Kidney (tissue), 14 donors: ENCODE results near the gene SLC39A10. TPM values are rescaled to one million over a fixed set of nuclear protein-coding genes. Genes with fewer than 3 reads are reported as not detected.

Experiments used
- DNase-seq, 5 donors: peaks; one replicate each; pipeline ENCODE4 v3.0.0-alpha.2; 2013 to 2020
- FAIRE-seq: peaks from 2 replicates; lab custom pipeline; 2012; peaks lifted over from hg19 to GRCh38; lab: Jason Lieb, UNC
- H3K27ac ChIP-seq, 2 donors: one replicate each; pipeline ENCODE4 v1.7.0; 2013; ENCODE audit warnings: low read depth in 2 of 2, low read length in 2 of 2, inconsistent platforms in 1 of 2
- H3K27me3 ChIP-seq: one replicate; pipeline ENCODE4 v1.7.1; 2013; ENCODE audit warnings: low read length, inconsistent platforms; ENCODE audit not compliant: control insufficient read depth, insufficient read depth
- H3K36me3 ChIP-seq, 3 donors: one replicate each; pipeline versions ENCODE4 v1.7.0 to v1.7.1; 2013; ENCODE audit warnings: low read length in 3 of 3, control low read depth in 1 of 3, inconsistent platforms in 1 of 3; ENCODE audit not compliant: insufficient read depth in 3 of 3, control insufficient read depth in 2 of 3
- H3K4me1 ChIP-seq, 3 donors: one replicate each; pipeline versions ENCODE4 v1.7.0 to v1.7.1; 2013; ENCODE audit warnings: low read length in 3 of 3, inconsistent platforms in 1 of 3, low read depth in 1 of 3; ENCODE audit not compliant: control insufficient read depth in 2 of 3, insufficient read depth in 2 of 3
- H3K4me3 ChIP-seq, 3 donors: one replicate each; pipeline versions ENCODE4 v1.7.0 to v1.8.1; 2013; ENCODE audit warnings: low read length in 3 of 3, control low read depth in 1 of 3, inconsistent platforms in 1 of 3
- H3K9ac ChIP-seq, 3 donors: one replicate each; pipeline versions ENCODE4 v1.7.0 to v1.7.1; 2013; ENCODE audit warnings: low read length in 3 of 3, control low read depth in 1 of 3, inconsistent platforms in 1 of 3
- H3K9me3 ChIP-seq, 3 donors: one replicate each; pipeline versions ENCODE4 v1.7.0 to v1.7.1; 2013; ENCODE audit warnings: low read length in 3 of 3, control low read depth in 1 of 3, inconsistent platforms in 1 of 3; ENCODE audit not compliant: control insufficient read depth in 2 of 3, insufficient read depth in 1 of 3
- CTCF ChIP-seq: IDR thresholded peaks from 3 replicates; pipeline ENCODE4 v1.5.1; 2012; ENCODE audit warnings: mild to moderate bottlenecking, moderate library complexity, borderline replicate concordance; ENCODE audit not compliant: insufficient read depth; ENCODE audit errors: extremely low read depth
- intact Hi-C: fragments of 100-400 bp; cut with DNase I; formaldehyde crosslinking; loops from one replicate; pipeline ENCODE4 v1.11.1; 2022
- polyA plus RNA-seq: library from polyadenylated mRNA; stranded (reverse); fragments of 350-450 nt; fragmentation: Illumina TruSeq; extraction: RNeasy Lipid Tissue Mini Kit (QIAGEN cat#74804); gene quantifications from one replicate; pipeline ENCODE4 v1.2.3, GENCODE V29; 2014; ENCODE audit warnings: low read depth, low replicate concordance; ENCODE audit not compliant: insufficient read depth
- total RNA-seq: library from RNA; stranded (reverse); fragmentation: NEBNext Ultra II Directional; extraction: Animal tissue kit (Norgen Biotek cat#: 25700); gene quantifications from one replicate; pipeline ENCODE4 v1.2.1, GENCODE V29; 2021
- donor health status: control.
- donor health status: control.
- donor health status: control.
- donor health status: control.
- donor health status: control.
- donor health status: DM: yes; HTN: yes; CAD: no.
- donor health status: Normal renal cell carcinoma (clear cell type).

Gene SLC39A10
- total and polyA plus RNA-seq, 2 donors from 2014 or later = 5.4 to 36.7 TPM

GRCh38 chr2:195677884-195678283 lies 20.9 kb downstream of the SLC39A10 start:
- no peak for TF ChIP-seq CTCF
- intact Hi-C loops = no loop called here
- H3K36me3 ChIP-seq = peaks cover 0 to 6% (median 5%) of the 10 kb centered on the region in 3 donors
- no peaks in the 10 kb centered on the region for H3K4me1 ChIP-seq
- no peaks in the 10 kb centered on the region for H3K9me3 ChIP-seq
- no peaks in the 10 kb centered on the region for H3K27me3 ChIP-seq
- no peak overlapping the region for H3K4me3 ChIP-seq
- FAIRE-seq = no peak
- DNase-seq = no peak
- H3K9ac ChIP-seq = no peak overlapping the region
- H3K27ac ChIP-seq = no peak overlapping the region

GRCh38 chr2:195682077-195682476 lies 25.1 kb downstream of the SLC39A10 start:
- DNase-seq = no peak
- no peak for TF ChIP-seq CTCF
- no peak overlapping the region for H3K27ac ChIP-seq
- FAIRE-seq = peak; percentile 32
- no peak overlapping the region for H3K9ac ChIP-seq
- H3K4me3 ChIP-seq = no peak overlapping the region
- peaks cover 0 to 6% (median 5%) of the 10 kb centered on the region in 3 donors for H3K36me3 ChIP-seq
- H3K9me3 ChIP-seq = no peaks in the 10 kb centered on the region
- intact Hi-C loops = no loop called here
- no peaks in the 10 kb centered on the region for H3K4me1 ChIP-seq
- no peaks in the 10 kb centered on the region for H3K27me3 ChIP-seq

- TF ChIP-seq CTCF = no peak
- Histone ChIP-seq H3K27me3 (no peaks in the 10 kb centered on the region), H3K4me3 (no peak overlapping the region), H3K36me3 (peaks cover 0 to 6% (median 5%) of the 10 kb centered on the region in 3 donors), H3K27ac (no peak overlapping the region), H3K9me3 (no peaks in the 10 kb centered on the region), H3K4me1 (no peaks in the 10 kb centered on the region), H3K9ac (no peak overlapping the region)
- DNase-seq (no peak), FAIRE-seq (no peak)
- intact Hi-C loops = no loop called here
Measured at GRCh38 chr2:195683174-195683573, 26.1 kb downstream of the SLC39A10 start.

- TF ChIP-seq CTCF = no peak
- intact Hi-C loops = no loop called here
- Histone ChIP-seq H3K4me1 (no peaks in the 10 kb centered on the region), H3K9me3 (no peaks in the 10 kb centered on the region), H3K9ac (no peak overlapping the region), H3K4me3 (no peak overlapping the region), H3K36me3 (no peaks in the 10 kb centered on the region), H3K27me3 (no peaks in the 10 kb centered on the region), H3K27ac (no peak overlapping the region)
- no peak for DNase-seq
- FAIRE-seq = no peak
Measured at GRCh38 chr2:195686564-195686963, 29.5 kb downstream of the SLC39A10 start.
